HG03103 (cell line): ENCODE data around the gene PUS7.
"Not testable (repeated sequence)": the region's sequence is repeated elsewhere in the genome, so short reads cannot be mapped to it uniquely, and the experiment has no call there.

Experiments used
- ATAC-seq: cut with Tn5 transposase; IDR thresholded peaks from one replicate; pipeline ENCODE4 v1.9.1; 2021; ENCODE audit warnings: low read depth; ENCODE audit not compliant: unreplicated experiment

PUS7 gene

DNA sequence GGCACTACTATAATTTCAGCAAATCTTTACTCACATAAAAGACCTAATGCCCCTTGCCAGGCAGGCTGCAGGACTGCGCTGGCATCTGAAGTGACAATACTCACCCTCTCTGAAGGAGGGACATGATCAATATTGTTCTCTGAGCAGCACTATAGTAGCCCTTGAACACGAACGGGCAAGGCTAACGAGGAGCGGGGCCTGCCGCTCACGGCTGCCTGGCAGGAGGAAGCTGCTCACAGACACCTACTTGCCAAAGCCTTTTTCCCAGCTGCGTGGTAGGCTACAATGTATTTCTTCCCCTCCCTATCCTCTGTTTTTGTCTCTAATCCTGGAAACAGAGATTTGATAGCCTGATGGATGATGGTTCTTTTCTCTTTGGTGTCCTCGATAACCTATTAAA is 19.9 kb downstream of the PUS7 start:
- ATAC-seq, result no peak

DNA sequence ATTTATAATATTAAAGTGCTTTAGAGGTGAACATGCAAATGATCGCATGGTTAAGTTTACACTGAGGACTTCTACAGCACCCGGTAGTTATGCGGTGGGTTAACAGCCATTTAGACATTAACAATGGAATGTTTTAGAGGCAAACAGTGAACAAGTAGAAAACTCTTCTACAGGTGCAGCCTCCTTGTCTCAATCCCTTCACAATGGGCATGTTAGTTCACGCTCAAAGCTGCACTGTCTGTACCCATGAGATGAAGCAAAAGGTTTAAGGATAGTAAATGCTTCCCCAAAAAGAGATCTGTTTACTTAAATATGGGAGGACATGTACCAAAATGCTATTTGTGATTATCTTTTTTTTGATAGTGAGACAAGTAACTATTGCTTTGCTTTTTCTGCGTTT is 25.1 kb downstream of the PUS7 start:
- no peak for ATAC-seq

DNA sequence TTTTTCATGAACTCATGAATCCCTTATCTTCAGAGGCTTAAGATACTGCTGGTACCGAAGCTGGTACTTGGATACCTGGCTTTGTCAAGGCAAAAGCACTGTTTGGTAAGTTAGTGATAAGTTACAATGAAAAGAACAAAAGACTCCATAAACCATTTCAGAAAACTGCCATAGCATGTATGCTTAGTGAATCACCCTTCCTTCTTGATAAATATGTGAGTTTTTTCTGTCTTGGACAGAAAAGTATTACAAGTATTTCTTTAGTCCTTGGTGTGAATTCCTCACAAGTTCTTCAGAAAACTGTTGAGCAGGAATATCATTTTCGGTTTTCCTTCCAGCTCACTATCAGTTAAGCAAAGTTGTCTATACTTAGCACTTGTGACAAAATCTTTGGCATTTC is 25.6 kb downstream of the PUS7 start:
- no peak for ATAC-seq

DNA sequence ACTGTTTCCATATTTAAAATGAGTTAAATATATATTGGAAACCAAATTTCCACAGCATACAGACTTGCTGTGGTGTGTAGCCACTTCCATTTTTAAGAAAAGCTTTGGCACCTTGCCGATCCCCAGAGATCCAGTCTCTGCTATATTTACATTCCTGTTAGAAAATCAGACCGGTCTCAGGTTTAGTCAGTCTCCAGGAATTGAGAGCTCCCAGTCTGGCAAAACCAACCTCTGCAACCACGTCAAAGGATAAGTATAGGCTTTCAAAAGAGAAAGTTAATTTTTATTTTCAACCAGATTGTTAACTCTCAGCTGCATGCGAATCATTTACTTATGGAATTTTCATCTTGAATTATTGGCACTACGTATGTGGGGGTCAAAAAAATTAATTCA is 28.2 kb downstream of the PUS7 start:
- no peak for ATAC-seq

DNA sequence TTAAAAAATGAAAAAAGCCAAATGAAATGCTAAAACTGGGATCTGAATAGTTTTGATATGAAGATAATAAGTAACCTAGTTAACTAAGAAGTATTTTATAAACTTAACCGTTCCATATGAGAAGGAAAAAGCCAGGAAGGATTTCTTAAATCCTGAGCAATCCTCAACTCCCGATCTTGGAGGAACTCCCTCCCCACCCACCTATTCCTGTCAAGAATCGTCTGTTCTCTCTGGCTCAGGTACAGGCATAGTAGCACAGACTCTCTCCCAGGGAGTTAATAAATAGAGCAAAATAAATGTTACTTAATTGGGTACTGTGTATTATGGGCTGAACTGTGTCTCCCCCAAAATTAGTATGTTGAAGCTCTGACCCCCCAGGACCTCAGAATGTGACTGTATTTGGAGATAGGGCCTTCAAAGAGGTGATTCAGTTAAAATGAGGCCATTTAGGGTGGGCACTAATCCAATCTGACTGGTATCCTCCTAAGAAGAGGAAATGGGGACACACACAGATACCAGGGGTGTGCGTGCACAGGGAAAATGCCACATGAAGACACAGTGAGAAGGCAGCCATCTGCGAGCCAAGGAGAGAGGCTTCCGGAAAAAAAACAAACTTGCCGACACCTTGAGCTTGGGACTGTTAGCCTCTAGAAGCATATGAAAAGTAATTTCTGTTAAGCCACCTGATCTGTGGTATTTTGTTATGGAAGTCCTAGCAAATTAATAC is 28.7 kb downstream of the PUS7 start:
- ATAC-seq, result no peak

DNA sequence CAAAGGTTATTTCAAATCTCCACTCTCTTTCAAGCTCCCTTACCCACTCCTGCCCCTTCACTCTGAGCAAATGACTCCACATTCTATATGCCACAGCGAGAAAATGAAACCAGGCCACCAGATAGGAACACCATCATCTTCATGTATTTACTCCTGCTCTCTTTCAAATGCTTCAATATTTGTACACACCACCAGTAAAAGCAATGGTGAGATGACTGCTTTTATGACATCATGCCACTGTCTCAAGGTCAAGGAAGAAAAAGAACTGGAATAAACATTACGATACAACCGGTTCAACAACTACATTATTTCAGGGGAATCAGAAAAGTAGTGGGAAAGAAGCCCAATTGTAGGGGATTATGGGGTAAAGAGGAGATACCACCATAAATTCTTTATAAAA is 32.7 kb downstream of the PUS7 start:
- ATAC-seq, result no peak

DNA sequence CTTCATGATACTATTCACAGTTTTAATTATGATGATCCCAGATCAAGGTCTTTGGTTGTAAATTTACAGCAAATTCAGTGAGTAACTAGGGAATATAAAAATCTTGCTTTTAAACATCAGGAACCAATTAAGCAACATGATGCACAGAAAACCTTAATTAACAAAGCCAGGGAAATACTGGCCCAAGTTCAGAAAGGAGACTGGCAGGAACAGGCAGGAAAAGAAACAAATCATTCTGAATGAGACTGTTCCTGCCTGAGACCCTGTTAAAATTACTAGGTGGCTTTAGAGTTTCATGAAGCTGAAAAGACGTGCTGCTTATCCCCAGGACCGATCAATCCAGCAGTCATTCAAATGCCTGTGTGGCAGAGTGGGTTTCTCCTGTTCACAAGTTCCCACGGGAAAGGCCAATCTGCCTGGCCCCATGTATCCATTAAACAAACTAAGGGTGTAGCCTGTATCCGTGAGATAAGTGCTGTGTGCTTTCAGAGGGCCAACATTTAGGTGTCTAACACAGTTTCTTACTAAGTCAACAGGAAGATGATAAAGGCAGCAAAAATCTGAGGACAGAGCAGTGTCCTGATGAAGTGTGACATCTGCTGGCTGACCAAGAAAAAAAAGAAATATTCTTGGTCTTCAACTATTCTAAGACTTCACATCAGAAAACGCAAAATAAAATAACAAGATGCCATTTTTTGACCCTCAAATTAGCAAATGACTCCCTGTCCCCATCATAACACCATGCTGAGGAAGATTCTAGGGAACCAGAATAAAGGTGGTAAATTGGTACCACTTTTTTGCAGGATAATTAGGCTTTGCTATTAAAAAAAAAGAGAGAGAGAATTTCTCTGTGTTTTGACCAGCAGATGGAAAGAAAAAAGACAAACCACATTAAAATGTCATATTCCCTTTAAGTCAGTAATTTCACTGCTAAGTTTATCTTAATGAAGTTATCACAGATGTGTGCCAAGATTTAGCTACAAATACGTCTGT is 34.2 kb downstream of the PUS7 start:
- ATAC-seq, result no peak

DNA sequence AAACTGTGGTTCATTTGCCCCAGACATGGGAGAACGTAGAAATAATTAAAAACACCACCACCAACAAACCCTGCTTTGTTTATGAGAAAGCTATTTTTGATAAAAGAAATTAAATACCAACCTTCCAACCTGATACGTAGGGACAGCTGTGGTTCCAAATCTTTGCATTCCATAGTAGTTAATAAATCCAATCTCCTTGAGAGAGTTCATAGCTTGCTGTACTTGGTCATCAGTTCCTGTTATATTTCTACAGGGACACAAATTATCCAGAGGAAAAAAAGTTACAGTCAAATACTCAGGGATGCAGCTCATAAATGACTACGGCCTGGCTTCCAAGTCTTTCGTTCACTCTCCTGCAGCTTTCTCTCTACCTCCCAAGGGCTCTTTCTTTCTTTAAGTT is 41.1 kb downstream of the PUS7 start:
- no peak for ATAC-seq

DNA sequence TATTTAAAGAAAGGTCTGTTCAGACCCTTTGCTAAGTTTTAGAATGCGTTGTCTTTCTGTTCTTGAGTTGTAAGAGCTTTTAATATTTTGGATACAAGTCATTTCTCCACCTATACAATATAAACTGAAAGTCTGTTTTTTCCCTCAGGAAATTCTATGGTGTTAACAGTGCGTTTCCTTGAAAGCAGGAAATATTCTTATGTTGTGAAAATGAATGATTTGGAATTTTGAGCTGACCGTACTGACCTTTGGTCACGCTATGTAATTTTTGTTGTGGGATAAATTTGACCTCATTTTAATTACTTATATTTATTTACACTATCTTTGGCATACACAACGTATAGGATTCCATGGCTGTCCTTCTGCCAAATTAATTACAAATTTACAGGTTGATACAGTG is 43.5 kb downstream of the PUS7 start:
- ATAC-seq, result no peak

DNA sequence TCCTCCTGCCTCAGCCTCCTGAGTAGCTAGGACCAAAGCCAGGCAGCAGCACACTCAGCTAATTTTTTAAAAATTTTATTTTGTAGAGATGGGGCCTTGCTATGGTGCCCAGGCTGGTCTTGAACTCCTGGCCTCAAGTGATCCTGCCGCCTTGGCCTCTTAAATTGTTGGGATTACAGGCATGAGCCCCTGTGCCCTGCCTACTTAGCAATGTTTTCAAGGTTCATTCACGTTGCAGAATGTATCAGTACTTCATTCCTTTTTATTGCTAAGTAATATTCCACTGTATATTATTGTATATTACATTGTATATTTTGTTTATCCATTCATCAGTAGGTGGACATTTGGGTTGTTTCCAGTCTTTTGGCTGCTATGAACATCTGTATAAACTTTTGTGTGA is 44.2 kb downstream of the PUS7 start:
- ATAC-seq, result no peak

DNA sequence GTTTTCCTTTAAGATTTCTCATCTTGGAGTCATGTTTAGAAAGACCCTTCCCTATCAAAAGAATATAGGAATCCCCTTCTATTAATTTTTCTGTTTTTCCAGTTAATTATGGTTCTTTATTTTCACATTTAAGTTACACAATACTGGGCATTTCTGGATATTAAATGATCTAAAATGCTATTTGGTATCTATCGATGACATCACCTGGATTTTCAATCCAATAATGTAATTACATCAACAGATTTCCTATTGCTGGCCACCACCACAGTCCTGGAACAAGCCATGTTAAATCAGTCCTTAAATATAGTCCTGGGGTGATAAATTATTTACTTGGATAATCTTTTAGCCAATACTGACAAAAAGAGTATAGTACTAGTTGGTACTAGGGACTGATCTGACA is 48.0 kb downstream of the PUS7 start:
- ATAC-seq, result no peak

DNA sequence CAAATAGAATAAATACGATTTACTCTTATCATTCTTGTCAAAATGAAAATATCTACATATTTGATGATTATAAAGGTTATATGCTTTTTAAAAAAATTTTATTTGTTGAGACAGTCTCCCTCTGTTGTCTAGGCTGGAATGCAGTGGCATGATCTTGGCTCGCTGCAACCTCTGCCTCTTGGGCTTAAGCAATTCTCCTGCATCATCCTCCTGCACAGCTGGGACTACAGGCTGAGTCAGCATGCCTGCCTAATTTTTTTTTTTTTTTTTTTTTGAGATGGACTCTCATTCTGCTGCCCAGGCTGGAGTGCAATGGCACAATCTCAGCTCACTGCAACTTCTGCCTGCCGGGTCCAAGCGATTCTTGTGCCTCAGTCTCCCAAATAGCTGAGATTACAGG is 48.9 kb downstream of the PUS7 start:
- ATAC-seq, result no peak

DNA sequence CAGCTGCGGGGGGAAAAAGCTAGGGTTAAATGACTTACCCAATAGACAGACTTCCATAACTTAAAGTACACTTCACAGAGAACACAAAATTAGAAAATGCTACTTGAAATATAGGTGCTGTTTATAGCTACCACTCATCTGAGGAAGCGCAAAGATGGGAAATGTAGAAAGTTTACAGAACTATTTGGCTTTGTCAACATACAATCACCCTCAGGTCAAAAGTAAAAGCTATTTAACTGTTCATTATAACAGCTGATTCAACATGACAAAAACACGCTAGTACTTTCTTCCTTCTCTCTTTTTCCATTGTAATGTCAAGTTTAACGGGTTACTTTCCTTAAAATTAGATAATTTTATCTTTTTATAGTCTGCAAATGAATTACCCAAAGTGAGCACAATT is 51.2 kb downstream of the PUS7 start:
- ATAC-seq, result no peak

DNA sequence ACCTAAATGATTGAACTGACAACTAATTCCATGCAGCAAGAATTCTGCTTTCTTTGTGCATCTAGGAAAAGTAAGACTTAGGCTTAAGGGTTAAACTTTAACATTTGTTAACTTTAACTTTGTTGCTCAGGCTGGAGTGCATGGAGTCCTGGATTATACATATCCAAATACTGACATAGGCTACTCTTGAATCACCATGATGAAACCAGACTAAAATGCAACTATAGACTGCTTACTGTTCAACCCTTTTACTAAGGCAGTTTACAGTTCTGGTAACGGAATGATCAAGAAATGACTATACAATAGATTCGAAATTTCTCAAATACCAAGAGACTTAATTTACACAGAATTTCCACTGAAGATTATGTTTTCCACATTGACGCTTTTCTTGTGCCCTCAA is 52.0 kb downstream of the PUS7 start:
- ATAC-seq, result no peak

DNA sequence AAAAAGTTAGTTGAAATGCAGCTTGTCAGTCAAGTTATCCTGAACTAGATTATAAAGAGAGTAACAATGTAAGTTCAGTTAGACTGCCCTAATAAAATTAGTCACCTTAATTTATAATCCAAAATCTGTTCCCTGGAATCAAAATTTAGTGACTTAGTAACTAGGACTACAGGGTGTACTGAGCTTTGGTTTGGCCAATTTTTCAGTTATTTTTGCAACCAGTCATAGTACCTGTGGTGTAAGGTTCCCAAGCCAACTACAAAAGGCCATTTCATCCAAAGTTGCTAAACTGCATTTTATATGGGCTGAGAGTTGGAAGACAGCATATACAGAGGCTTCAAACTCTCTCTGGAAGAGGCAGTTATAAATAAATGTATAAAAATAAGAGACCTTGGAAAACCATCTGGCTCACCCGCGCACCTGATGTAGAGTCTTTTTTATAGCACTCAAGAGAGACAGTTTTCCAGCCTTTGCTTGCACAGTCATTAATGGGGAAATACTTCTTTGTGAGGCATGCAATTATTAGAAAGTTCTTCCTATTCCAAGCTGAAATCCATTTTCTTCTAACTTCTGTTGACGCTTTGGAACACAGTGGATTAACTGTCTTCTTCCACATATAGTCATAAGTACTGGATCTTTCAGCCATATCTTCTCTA is 59.2 kb downstream of the PUS7 start:
- no peak for ATAC-seq

DNA sequence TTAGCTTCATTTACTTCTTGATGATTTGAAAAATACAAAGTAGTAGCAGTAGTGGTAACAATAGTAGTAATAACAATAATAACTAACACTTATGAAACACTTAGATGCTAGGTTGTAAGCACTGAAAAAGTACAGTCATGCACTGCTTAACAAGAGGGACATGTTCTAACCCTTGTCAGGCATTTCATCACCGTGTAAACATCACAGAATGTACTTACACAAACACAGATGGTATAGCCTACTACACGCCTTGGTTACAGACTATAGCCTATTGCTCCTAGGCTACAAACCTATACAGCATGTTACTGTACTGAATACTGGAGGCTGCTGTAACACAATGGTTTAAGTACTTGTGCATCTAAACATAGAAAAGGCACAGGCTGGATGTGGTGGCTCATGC is 60.6 kb downstream of the PUS7 start:
- ATAC-seq, result no peak

DNA sequence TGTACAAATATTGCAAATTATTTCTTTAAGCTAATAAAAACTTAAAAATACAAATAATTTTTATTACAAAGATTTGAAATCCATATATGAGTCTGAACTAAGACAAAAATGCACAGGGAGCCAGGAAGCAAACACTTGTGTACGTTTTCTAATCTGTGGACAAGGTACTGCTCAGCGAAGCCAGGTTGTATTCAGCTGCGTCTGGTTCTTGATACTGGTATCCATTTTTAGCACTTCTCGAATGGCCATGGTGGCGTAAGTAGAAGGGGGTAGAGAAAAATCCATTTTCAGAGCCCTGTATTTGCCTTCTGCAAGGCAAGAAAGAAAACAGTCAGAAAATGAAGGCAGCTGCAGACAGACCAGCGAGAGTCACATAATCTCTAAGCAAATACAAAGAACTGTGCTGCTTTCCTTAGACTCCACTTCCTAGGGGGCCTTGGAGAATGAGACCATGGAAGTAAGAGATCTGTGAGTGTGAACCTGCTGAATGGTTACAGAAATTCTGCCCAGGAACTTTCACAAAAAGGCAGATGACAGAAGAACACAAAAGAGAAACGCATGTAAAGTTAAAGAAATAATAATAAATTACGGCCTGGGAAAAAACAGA is 64.3 kb downstream of the PUS7 start:
- ATAC-seq, result no peak

DNA sequence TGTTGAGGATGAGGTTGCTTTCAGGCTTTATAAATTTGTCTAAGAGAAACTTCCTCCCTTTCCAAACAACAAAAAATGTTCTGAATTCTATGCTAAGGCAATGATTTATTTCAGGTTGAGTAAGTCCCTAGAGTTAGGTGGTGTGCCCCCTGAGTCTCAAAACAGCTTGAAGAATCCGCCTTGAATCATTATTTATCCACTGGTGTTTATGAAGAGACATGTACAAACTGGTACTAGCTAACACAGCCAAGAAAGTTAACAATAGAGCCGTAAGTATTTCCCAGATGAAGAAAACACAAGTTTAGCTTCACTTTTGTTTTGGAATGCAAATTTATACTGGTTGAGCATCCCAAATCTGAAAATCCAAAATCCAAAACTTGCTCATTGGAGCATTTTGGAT is 67.2 kb downstream of the PUS7 start:
- ATAC-seq, result no peak

DNA sequence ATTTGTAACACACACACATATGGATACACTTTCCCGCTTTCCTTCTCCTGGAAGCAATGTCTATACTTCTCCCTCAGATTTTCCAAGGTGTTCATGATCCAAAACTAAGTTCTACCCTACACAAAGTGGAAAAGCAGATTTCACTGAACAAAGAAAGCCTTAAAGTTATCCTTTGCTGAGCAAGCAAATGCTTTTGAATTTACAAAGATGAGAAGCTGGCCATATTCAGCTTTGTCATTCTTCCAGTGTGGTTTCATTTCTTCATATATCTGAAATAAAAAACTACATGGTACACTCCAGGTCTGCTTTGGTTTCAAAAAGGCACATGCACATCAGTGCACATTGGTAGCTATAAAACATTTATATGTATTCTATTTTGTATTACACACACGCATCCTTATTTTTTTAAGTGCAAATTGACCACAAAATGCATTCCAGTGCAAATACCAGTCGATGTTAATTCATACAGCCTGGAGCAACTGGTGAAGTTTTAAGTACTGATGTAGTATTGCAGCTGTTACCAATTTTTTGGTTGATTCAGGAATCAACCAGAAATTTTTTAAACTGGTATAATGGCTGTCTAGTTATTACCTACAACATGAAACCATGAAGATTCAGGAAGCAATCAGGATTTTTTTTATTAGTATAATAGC is 67.8 kb downstream of the PUS7 start:
- no peak for ATAC-seq

DNA sequence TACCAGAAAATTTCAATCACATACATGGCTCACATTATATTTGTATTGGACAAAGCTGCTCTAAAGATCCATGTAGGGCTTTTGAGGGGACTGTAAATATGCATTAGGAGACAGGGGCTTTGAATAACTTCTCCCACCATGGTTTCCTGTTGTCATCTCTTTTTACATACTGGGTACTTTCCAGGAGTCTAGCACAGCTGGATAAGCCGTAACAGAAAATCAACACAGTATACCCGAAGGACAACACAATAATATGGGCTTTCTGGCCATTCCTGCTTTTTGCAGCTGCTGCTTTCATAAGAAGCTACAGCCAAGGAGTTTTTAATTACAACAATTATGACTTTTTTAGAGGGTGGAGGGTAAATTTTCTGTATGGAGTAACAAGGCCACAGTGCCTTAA is 70.0 kb downstream of the PUS7 start:
- no peak for ATAC-seq

DNA sequence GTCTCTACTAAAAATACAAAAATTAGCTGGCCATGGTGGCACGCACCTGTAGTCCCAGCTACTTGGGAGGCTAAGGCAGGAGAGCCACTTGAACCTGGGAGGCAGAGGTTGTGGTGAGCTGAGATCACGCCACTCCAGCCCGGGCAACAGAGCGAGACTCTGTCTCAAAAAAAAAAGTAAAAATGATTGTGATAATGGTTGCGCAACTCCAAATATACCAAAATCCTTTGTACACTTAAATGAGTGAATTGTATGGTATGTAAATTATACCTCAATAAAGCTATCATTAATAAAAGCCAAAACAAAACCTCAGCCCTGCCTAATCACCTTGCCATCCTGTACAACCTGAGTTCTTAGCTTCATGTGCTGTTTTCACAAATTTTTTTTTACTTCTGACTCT is 71.2 kb downstream of the PUS7 start:
- ATAC-seq, result not testable (repeated sequence)
